ENCODE results near the gene PDS5B.
"Not testable (repeated sequence)": the region's sequence is repeated elsewhere in the genome, so short reads cannot be mapped to it uniquely, and the experiment has no call there.

Gene PDS5B

GRCh38 chr13:32811297-32811800, 225.1 kb downstream of the PDS5B start:
- DNase-seq: no peak

GRCh38 chr13:32821149-32821688, 235.0 kb downstream of the PDS5B start:
- no peak for DNase-seq

- peak; percentile 50 for DNase-seq
Measured at GRCh38 chr13:32822771-32823170, 236.5 kb downstream of the PDS5B start.

- DNase-seq: no peak
Measured at GRCh38 chr13:32823597-32823996, 237.3 kb downstream of the PDS5B start.

GRCh38 chr13:32824061-32824460, 237.8 kb downstream of the PDS5B start:
- DNase-seq: peak; percentile 12

- no peak for DNase-seq
Measured at GRCh38 chr13:32824675-32825074, 238.4 kb downstream of the PDS5B start.

- no peak for DNase-seq
Measured at GRCh38 chr13:32825481-32825880, 239.2 kb downstream of the PDS5B start.

GRCh38 chr13:32826372-32826771, 240.1 kb downstream of the PDS5B start:
- DNase-seq: not testable (repeated sequence)
